NT2/D1 (cell line): ENCODE results near the gene PPP1R3D.

Experiments
- YY1 ChIP-seq: IDR thresholded peaks from 2 replicates; pipeline ENCODE4 v1.6.1; 2011; ENCODE audit not compliant: insufficient read length, insufficient read depth
- ZNF274 ChIP-seq: IDR thresholded peaks from 2 replicates; pipeline ENCODE4 v1.6.1; 2011; ENCODE audit warnings: mild to moderate bottlenecking, low read depth, low read length

GRCh38 chr20:59935457-59936185, 4.5 kb downstream of the PPP1R3D start:
- TF ChIP-seq ZNF274 (no peak), YY1 (no peak)
